HG02938 (cell line): ENCODE measurements around the gene FAM78A.
"Not testable (repeated sequence)": the region's sequence is repeated elsewhere in the genome, so short reads cannot be mapped to it uniquely, and the experiment has no call there.

Experiments
- ATAC-seq: cut with Tn5 transposase; IDR thresholded peaks from one replicate; pipeline ENCODE4 v1.9.1; 2021; ENCODE audit warnings: mild to moderate bottlenecking, moderate library complexity; ENCODE audit not compliant: unreplicated experiment

FAM78A gene

DNA sequence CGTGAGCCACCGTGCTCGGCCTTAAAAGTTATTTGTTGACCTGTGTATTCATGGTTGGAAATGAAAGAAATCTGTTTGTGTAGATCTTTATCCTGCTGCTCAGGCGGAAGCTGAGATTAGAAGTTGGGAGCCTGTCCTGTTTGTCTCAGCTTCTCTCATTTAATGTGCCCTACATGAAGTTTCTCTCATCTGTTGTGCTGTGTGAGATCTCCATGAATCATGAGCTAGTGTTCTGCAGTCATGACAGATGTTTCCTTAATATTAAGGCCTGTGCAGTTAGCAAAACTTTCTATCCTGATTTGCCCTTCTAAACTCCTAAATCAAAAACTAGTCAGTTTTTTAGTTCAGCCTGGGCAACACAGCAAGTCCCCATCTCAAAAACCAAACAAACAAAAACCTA lies 59.5 kb downstream of the FAM78A start:
- ATAC-seq = no peak

DNA sequence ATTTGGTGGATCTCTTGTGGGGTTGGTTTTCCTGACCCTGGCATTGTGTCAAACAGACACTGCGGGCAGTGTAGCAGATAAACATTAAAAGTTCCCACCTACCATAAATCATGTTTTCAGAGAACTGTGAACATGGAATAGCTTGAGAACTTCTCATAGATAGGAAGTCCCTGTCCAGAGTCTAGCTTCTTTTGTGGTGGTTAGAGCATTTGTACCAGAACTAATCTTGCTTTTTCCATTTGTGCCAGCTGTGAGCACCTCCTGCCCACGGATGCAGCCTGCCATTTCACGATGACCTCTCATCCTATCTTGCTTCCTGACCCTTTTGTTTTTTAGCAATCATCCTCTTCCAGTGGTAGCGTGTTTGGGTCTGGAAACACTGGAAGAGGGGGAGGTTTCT lies 61.4 kb downstream of the FAM78A start:
- no peak for ATAC-seq

DNA sequence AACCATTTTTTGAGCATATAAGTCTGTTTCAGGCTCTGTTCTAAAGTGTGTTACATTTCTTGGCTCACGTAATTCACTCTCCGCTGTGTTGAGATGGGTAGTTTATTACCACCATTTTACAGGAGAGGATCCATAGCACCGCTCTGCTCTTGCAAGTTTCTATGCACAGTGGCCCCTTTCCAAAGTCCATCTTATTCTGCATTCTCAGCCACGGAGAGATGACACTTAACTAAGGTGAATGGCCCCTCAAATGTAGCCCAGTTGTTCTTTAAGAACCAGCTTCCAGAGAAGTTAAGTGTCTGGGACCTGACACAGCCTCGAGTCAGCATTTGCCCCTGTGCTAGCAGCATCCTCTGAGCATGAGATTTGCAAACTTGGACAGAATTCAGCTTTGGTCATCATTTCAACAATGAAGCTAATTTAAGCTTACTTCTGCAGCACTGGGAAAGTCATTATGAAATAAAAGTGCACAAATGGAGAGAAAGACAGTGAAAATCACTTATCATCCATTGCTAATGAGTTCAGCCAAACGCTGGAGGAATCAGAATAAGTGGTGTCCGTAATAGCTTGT lies 61.9 kb downstream of the FAM78A start:
- no peak for ATAC-seq

DNA sequence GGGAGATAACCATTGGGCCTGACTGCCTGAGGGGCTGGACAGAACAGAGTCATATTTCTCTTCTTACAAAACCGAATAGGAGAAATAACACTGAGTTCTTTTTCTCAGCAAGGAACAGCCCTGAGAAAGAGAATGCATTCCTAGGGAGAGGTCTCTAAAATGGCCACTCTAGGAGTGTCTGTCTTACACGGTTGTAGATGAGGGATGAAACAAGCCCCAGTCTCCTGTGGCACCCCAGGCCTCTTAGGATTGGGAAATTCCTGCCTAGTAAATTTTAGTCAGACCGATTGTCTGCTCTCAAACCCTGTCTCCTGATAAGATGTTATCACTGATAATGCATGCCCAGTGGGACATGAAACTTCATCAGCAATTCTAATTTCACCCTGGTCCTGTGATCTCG lies 64.4 kb downstream of the FAM78A start:
- not testable (repeated sequence) for ATAC-seq
